Measurements from ENCODE around the gene DEPDC1B. TPM values are rescaled to one million over a fixed set of nuclear protein-coding genes. Genes with fewer than 3 reads are reported as not detected.

DEPDC1B gene
- total RNA-seq, 1 donor from 2014 or later, result 6.4 TPM

DNA sequence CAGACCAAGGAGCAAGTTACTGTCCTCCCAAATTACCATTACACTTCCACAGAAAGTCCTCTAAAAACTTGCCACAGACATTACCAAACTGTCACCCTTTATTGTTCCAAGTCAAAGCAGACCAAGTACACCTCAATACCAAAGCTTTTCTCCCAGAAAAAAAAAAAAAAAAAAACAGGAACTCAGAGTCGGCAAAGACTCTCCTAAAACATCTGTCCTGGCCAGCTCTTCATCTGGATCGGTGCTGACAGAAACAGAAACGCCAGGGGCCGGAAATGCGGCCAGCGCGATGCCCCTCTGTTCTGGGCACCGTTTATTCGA is 718 bp downstream of the DEPDC1B start:
- Mint-ChIP-seq H3K27me3 (ENCODE audit: unreplicated experiment) (peaks cover 6% of the 10 kb centered on the region), H3K27ac (ENCODE audit: unreplicated experiment) (peak overlapping the region; percentile 84), H3K36me3 (ENCODE audit: low read depth, unreplicated experiment) (peaks cover 9% of the 10 kb centered on the region), H3K4me3 (ENCODE audit: unreplicated experiment) (peak overlapping the region; percentile 97), H3K4me1 (ENCODE audit: unreplicated experiment) (peaks cover 10% of the 10 kb centered on the region), H3K9me3 (ENCODE audit: unreplicated experiment) (peaks cover 5% of the 10 kb centered on the region)
- no peak for DNase-seq (ENCODE audit: low spot score)
- TF ChIP-seq, protein P1, sequence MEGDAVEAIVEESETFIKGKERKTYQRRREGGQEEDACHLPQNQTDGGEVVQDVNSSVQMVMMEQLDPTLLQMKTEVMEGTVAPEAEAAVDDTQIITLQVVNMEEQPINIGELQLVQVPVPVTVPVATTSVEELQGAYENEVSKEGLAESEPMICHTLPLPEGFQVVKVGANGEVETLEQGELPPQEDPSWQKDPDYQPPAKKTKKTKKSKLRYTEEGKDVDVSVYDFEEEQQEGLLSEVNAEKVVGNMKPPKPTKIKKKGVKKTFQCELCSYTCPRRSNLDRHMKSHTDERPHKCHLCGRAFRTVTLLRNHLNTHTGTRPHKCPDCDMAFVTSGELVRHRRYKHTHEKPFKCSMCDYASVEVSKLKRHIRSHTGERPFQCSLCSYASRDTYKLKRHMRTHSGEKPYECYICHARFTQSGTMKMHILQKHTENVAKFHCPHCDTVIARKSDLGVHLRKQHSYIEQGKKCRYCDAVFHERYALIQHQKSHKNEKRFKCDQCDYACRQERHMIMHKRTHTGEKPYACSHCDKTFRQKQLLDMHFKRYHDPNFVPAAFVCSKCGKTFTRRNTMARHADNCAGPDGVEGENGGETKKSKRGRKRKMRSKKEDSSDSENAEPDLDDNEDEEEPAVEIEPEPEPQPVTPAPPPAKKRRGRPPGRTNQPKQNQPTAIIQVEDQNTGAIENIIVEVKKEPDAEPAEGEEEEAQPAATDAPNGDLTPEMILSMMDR (IDR thresholded peaks at IDR 0.05; ENCODE audit: unreplicated experiment), result no peak

DNA sequence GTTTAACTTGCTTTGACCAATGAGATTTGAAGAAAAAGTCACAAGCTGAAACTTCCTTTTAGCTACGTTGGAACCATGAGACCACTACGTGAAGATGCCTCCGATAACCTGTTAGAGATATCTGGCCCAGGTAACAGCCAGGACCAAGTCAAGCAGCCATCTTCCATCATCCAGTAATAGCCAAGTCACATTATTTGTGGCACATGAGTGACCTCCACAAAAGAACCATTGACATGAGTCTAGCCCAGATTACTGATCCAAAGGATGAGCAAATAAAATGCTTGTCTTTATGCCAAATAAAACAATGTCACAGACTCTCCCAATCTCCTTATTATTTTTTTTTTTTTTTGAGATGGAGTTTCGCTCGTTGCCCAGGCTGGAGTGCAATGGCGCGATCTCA is 1.6 kb downstream of the DEPDC1B start:
- Mint-ChIP-seq H3K9me3 (ENCODE audit: unreplicated experiment) (peaks cover 5% of the 10 kb centered on the region), H3K27ac (ENCODE audit: unreplicated experiment) (no peak overlapping the region), H3K27me3 (ENCODE audit: unreplicated experiment) (peaks cover 3% of the 10 kb centered on the region), H3K4me3 (ENCODE audit: unreplicated experiment) (peak overlapping the region; percentile 97), H3K36me3 (ENCODE audit: low read depth, unreplicated experiment) (peaks cover 9% of the 10 kb centered on the region), H3K4me1 (ENCODE audit: unreplicated experiment) (peaks cover 10% of the 10 kb centered on the region)
- DNase-seq (ENCODE audit: low spot score), result no peak
- TF ChIP-seq, protein P1 (IDR thresholded peaks at IDR 0.05; ENCODE audit: unreplicated experiment), result no peak

GRCh38 chr5:60690326-60690725 is 9.6 kb downstream of the DEPDC1B start:
- DNase-seq (ENCODE audit: low spot score), result no peak
- Mint-ChIP-seq H3K36me3 (ENCODE audit: low read depth, unreplicated experiment) (peaks cover 3% of the 10 kb centered on the region), H3K4me3 (ENCODE audit: unreplicated experiment) (no peak overlapping the region), H3K27ac (ENCODE audit: unreplicated experiment) (no peak overlapping the region), H3K27me3 (ENCODE audit: unreplicated experiment) (no peaks in the 10 kb centered on the region), H3K9me3 (ENCODE audit: unreplicated experiment) (peaks cover 4% of the 10 kb centered on the region), H3K4me1 (ENCODE audit: unreplicated experiment) (peaks cover 6% of the 10 kb centered on the region)
- TF ChIP-seq, protein P1 (IDR thresholded peaks at IDR 0.05; ENCODE audit: unreplicated experiment), result no peak

DNA sequence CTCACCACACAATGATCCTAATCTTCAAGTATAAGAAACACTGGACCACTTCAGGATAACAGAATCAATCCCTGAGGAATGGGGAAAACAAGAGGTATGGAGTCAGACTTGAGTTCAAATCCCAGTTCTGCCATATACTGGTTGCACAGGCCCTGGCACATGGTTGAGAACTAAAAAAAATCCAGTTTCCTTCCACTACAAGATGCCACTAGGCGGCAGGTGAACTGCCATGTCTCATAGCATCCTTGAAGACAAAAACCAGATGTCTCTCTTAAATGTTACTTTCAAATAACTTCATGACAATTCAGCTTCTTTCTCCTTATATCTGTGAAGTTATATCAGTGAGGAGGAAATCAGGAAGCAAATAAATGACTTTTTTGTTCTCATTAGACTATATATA is 11.0 kb downstream of the DEPDC1B start:
- Mint-ChIP-seq H3K27me3 (ENCODE audit: unreplicated experiment) (no peaks in the 10 kb centered on the region), H3K4me3 (ENCODE audit: unreplicated experiment) (no peak overlapping the region), H3K4me1 (ENCODE audit: unreplicated experiment) (peaks cover 6% of the 10 kb centered on the region), H3K9me3 (ENCODE audit: unreplicated experiment) (no peaks in the 10 kb centered on the region), H3K36me3 (ENCODE audit: low read depth, unreplicated experiment) (no peaks in the 10 kb centered on the region), H3K27ac (ENCODE audit: unreplicated experiment) (no peak overlapping the region)
- no peak for DNase-seq (ENCODE audit: low spot score)
- TF ChIP-seq, protein P1 (IDR thresholded peaks at IDR 0.05; ENCODE audit: unreplicated experiment), result no peak

GRCh38 chr5:60687927-60688720 is 11.8 kb downstream of the DEPDC1B start:
- Mint-ChIP-seq H3K4me3 (ENCODE audit: unreplicated experiment) (no peak overlapping the region), H3K36me3 (ENCODE audit: low read depth, unreplicated experiment) (no peaks in the 10 kb centered on the region), H3K9me3 (ENCODE audit: unreplicated experiment) (no peaks in the 10 kb centered on the region), H3K27ac (ENCODE audit: unreplicated experiment) (no peak overlapping the region), H3K27me3 (ENCODE audit: unreplicated experiment) (no peaks in the 10 kb centered on the region), H3K4me1 (ENCODE audit: unreplicated experiment) (peaks cover 5% of the 10 kb centered on the region)
- DNase-seq (ENCODE audit: low spot score), result no peak
- TF ChIP-seq, protein P1 (IDR thresholded peaks at IDR 0.05; ENCODE audit: unreplicated experiment), result peak; percentile 39

All from endothelial cell (in vitro differentiated cells).